OCI-LY3 (cell line): Measurements from ENCODE around the gene FMNL3.
"Not testable (repeated sequence)": the region's sequence is repeated elsewhere in the genome, so short reads cannot be mapped to it uniquely, and the experiment has no call there.

ENCODE experiments used
- H2AFZ ChIP-seq: fragments of 200-600, 300-600 bp; shearing (Covaris generic); 2 replicates; pipeline ENCODE4 v1.6.0; 2014; ENCODE audit warnings: antibody characterized with exemption, low read depth, low read length
- H3K27ac ChIP-seq: fragments of 200-600, 300-600 bp; sonication (generic); 2 replicates; pipeline ENCODE4 v1.5.1; 2014; ENCODE audit warnings: mild to moderate bottlenecking, low read length, moderate library complexity, mixed read lengths
- H3K27me3 ChIP-seq: fragments of 200-600, 300-600 bp; sonication (generic); 2 replicates; pipeline ENCODE4 v1.6.1; 2014; ENCODE audit warnings: low read depth, low read length, mixed read lengths
- H3K36me3 ChIP-seq: fragments of 200-600, 300-600 bp; sonication (generic); replicated peaks from 2 replicates; pipeline ENCODE3; 2014; ENCODE audit warnings: low read depth, low read length, mixed read lengths
- H3K4me1 ChIP-seq: fragments of 300-600, 200-600 bp; sonication (generic); 2 replicates; pipeline ENCODE4 v1.6.1; 2014; ENCODE audit warnings: low read length, mixed read lengths
- H3K4me2 ChIP-seq: fragments of 200-600, 300-600 bp; sonication (generic); 2 replicates; pipeline ENCODE4 v1.6.1; 2014; ENCODE audit warnings: low read length, mixed read lengths
- H3K4me3 ChIP-seq: fragments of 300-600, 200-600 bp; sonication (generic); 2 replicates; pipeline ENCODE4 v1.5.1; 2014; ENCODE audit warnings: antibody characterized with exemption, mild to moderate bottlenecking, low read length, moderate library complexity
- H3K79me2 ChIP-seq: fragments of 300-600, 200-600 bp; shearing (Covaris generic); 2 replicates; pipeline ENCODE4 v1.6.1; 2014; ENCODE audit warnings: mild to moderate bottlenecking, low read length, mixed read lengths
- H3K9ac ChIP-seq: fragments of 300-600, 200-600 bp; shearing (Covaris generic); 2 replicates; pipeline ENCODE4 v1.6.0; 2014; ENCODE audit warnings: mild to moderate bottlenecking, low read length, moderate library complexity
- H3K9me3 ChIP-seq: fragments of 200-600, 300-600 bp; shearing (Covaris generic); 2 replicates; pipeline ENCODE4 v1.6.1; 2014; ENCODE audit warnings: low read length, mixed read lengths; ENCODE audit not compliant: insufficient read depth
- H4K20me1 ChIP-seq: fragments of 200-600, 300-600 bp; sonication (generic); 2 replicates; pipeline ENCODE4 v1.6.1; 2016; ENCODE audit warnings: low read length, mixed read lengths; ENCODE audit not compliant: insufficient read depth
- CTCF ChIP-seq: fragments of 200-600, 300-600 bp; sonication (generic); IDR thresholded peaks from 2 replicates; pipeline ENCODE4 v1.5.1; 2014; ENCODE audit warnings: antibody characterized with exemption, low read length, low read depth
- EZH2phosphoT487 ChIP-seq: fragments of 200-600 bp; shearing (Covaris generic); IDR thresholded peaks from 2 replicates; pipeline ENCODE4 v1.6.1; 2018; ENCODE audit warnings: antibody characterized with exemption, mixed run types, low read depth

FMNL3 gene

DNA sequence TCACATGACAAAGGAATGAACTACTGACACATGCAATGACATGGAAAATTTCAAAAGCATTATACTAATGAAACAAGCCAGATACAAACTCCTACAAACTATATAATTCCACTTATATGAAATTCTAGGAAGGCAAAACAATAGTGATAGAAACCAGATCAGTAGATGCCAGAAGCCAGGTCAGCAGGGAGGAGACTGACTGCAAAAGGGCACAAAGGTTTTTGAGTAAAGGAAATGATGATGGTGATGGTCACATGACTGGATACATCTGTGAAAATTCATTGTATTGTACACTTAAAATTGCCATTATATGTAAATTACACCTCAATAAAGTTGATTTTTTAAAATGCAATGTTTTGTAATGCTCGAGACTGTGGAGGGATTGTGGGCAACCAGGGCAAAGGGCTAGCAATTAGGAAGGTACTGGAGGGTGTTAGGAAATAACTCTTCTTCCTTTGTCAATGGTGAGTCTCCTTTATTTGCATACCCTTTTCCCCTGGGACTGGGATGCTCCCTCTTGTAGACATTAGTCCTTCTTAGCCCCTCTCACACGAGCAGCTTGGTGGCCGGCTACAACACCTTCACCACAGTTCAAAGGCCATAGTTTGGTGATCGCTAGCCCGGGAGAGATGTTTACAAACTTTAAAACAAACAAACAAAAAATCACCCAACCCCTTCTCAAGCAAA is 90.5 kb downstream of the FMNL3 start:
- peaks cover 8% of the 10 kb centered on the region for H3K4me1 ChIP-seq
- no peak overlapping the region for H3K27ac ChIP-seq
- H3K4me2 ChIP-seq, result no peak overlapping the region
- H4K20me1 ChIP-seq, result no peaks in the 10 kb centered on the region
- no peaks in the 10 kb centered on the region for H3K79me2 ChIP-seq
- H3K4me3 ChIP-seq, result no peak overlapping the region
- no peaks in the 10 kb centered on the region for H3K9me3 ChIP-seq
- no peak for TF ChIP-seq CTCF
- TF ChIP-seq EZH2phosphoT487, result no peak
- no peaks in the 10 kb centered on the region for H3K36me3 ChIP-seq
- no peak overlapping the region for H3K9ac ChIP-seq
- H3K27me3 ChIP-seq, result peaks cover 20% of the 10 kb centered on the region
- H2AFZ ChIP-seq, result no peak overlapping the region

- Histone ChIP-seq H3K79me2 (no peaks in the 10 kb centered on the region), H3K4me1 (no peaks in the 10 kb centered on the region), H3K9me3 (no peaks in the 10 kb centered on the region), H3K36me3 (no peaks in the 10 kb centered on the region), H3K27ac (no peak overlapping the region), H4K20me1 (no peaks in the 10 kb centered on the region), H3K9ac (no peak overlapping the region), H2AFZ (no peak overlapping the region), H3K4me3 (no peak overlapping the region), H3K27me3 (peaks cover 15% of the 10 kb centered on the region), H3K4me2 (no peak overlapping the region)
- TF ChIP-seq EZH2phosphoT487, result no peak
- TF ChIP-seq CTCF, result no peak
These were observed 91.5 kb downstream of the FMNL3 start for GRCh38 chr12:49615725-49616124.

DNA sequence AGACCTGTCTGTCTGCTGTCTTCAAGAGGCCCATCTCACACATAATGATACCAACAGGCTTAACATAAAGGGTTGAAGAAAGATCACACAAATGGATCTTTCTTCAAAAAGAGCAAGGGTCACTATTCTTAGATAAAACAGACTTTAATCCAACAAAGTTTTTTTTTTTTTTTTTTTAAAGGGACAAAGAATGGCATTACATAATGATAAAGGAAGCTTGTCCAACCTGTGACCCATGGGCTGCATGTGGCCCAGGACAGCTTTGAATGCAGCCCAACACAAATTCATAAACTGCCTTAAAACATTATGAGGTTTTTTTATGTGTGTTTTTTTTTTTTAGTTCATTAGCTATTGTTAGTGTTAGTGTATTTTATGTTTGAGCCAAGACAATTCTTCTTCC is 95.0 kb downstream of the FMNL3 start:
- no peaks in the 10 kb centered on the region for H3K4me1 ChIP-seq
- no peaks in the 10 kb centered on the region for H4K20me1 ChIP-seq
- H2AFZ ChIP-seq, result no peak overlapping the region
- no peaks in the 10 kb centered on the region; the same call in 1 of the 2 replicates for H3K27me3 ChIP-seq
- no peaks in the 10 kb centered on the region for H3K9me3 ChIP-seq
- no peaks in the 10 kb centered on the region for H3K79me2 ChIP-seq
- no peak overlapping the region for H3K9ac ChIP-seq
- no peak for TF ChIP-seq EZH2phosphoT487
- TF ChIP-seq CTCF, result no peak
- H3K4me2 ChIP-seq, result no peak overlapping the region
- no peak overlapping the region for H3K27ac ChIP-seq
- H3K4me3 ChIP-seq, result no peak overlapping the region
- H3K36me3 ChIP-seq, result no peaks in the 10 kb centered on the region

DNA sequence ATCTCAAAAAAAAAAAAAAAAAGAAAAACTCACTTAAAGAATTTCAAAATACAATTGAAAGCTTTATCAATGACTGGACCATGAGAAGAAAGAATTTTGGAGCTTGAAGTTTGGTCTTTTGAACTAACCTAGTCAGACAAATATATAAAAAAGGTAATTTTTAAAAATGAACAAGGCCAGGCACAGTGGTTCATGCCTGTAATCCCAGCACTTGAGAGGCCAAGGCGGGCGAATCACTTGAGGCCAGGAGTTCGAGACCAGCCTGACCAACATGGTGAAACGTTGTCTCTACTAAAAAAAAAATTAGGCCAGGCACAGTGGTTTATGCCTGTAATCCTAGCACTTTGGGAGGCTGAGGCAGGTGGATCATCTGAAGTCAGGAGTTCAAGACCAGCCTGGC is 96.4 kb downstream of the FMNL3 start:
- not testable (repeated sequence) for H3K27me3 ChIP-seq, H3K4me3 ChIP-seq, H3K36me3 ChIP-seq, H3K9me3 ChIP-seq, H3K79me2 ChIP-seq, H2AFZ ChIP-seq, H3K4me2 ChIP-seq, H3K9ac ChIP-seq, H3K4me1 ChIP-seq, H3K27ac ChIP-seq, H4K20me1 ChIP-seq

GRCh38 chr12:49609875-49610154 is 97.4 kb downstream of the FMNL3 start:
- no peak overlapping the region for H3K9ac ChIP-seq
- H3K36me3 ChIP-seq, result no peaks in the 10 kb centered on the region
- no peaks in the 10 kb centered on the region for H4K20me1 ChIP-seq
- H3K27ac ChIP-seq, result no peak overlapping the region
- no peaks in the 10 kb centered on the region for H3K4me1 ChIP-seq
- no peak overlapping the region for H3K4me2 ChIP-seq
- no peaks in the 10 kb centered on the region for H3K79me2 ChIP-seq
- no peaks in the 10 kb centered on the region for H3K9me3 ChIP-seq
- no peak overlapping the region for H3K4me3 ChIP-seq
- no peak overlapping the region for H2AFZ ChIP-seq
- H3K27me3 ChIP-seq, result no peaks in the 10 kb centered on the region
- TF ChIP-seq EZH2phosphoT487, result no peak
- TF ChIP-seq CTCF, result 0 out of 2 replicates have a peak, but pooled peaks have one; percentile 20
